Central memory CD8-positive, alpha-beta T cell (primary cell): ENCODE measurements around the gene IL1RAP.
"Not testable (repeated sequence)": the region's sequence is repeated elsewhere in the genome, so short reads cannot be mapped to it uniquely, and the experiment has no call there.

ENCODE experiments used
- ATAC-seq: fragments of 150-1000 bp; cut with Tn5 transposase; replicated peaks from 2 replicates; pipeline ENCODE4 v1.10.0; 2022; ENCODE audit warnings: mild to moderate bottlenecking, moderate FRiP score, moderate number of reproducible peaks; ENCODE audit not compliant: poor library complexity, severe bottlenecking; ENCODE audit errors: extremely low read depth
- DNase-seq, 2 donors: peaks; one replicate each; pipeline ENCODE4 v3.0.0; 2021; ENCODE audit warnings: low spot score in 2 of 2
- H3K27ac Mint-ChIP-seq: one replicate; pipeline ENCODE4 v1.8.0; 2022; ENCODE audit warnings: low read depth, mild to moderate bottlenecking, moderate library complexity, mixed read lengths
- H3K27me3 Mint-ChIP-seq: one replicate; pipeline ENCODE4 v1.8.0; 2022; ENCODE audit warnings: mixed read lengths
- H3K36me3 Mint-ChIP-seq: one replicate; pipeline ENCODE4 v1.8.0; 2022; ENCODE audit warnings: mild to moderate bottlenecking, moderate library complexity, mixed read lengths; ENCODE audit not compliant: insufficient read depth
- H3K4me1 Mint-ChIP-seq: one replicate; pipeline ENCODE4 v1.8.0; 2022; ENCODE audit warnings: mixed read lengths
- H3K4me3 Mint-ChIP-seq: one replicate; pipeline ENCODE4 v1.8.0; 2022; ENCODE audit warnings: mild to moderate bottlenecking, moderate library complexity, mixed read lengths
- H3K9me3 Mint-ChIP-seq: one replicate; pipeline ENCODE4 v1.8.0; 2022; ENCODE audit warnings: mixed read lengths

Gene IL1RAP

GRCh38 chr3:190642016-190642415 lies 128.1 kb downstream of the IL1RAP start:
- no peak for ATAC-seq
- Mint-ChIP-seq H3K27ac (no peak overlapping the region), H3K36me3 (peaks cover 2% of the 10 kb centered on the region), H3K4me3 (no peak overlapping the region), H3K27me3 (no peaks in the 10 kb centered on the region), H3K9me3 (no peaks in the 10 kb centered on the region), H3K4me1 (no peaks in the 10 kb centered on the region)
- no peak for DNase-seq

GRCh38 chr3:190644035-190644434 lies 130.2 kb downstream of the IL1RAP start:
- no peaks in the 10 kb centered on the region for H3K9me3 Mint-ChIP-seq
- peaks cover 2% of the 10 kb centered on the region for H3K36me3 Mint-ChIP-seq

GRCh38 chr3:190644766-190645165 lies 130.9 kb downstream of the IL1RAP start:
- DNase-seq: no peak
- no peaks in the 10 kb centered on the region for H3K9me3 Mint-ChIP-seq
- peaks cover 2% of the 10 kb centered on the region for H3K36me3 Mint-ChIP-seq
- no peak overlapping the region for H3K27ac Mint-ChIP-seq
- no peak overlapping the region for H3K4me3 Mint-ChIP-seq
- no peaks in the 10 kb centered on the region for H3K27me3 Mint-ChIP-seq
- no peak for ATAC-seq
- H3K4me1 Mint-ChIP-seq: no peaks in the 10 kb centered on the region

More at GRCh38 chr3:190644035-190644434, 130.2 kb downstream of the IL1RAP start:
- ATAC-seq (no peak), DNase-seq (no peak)
- no peaks in the 10 kb centered on the region for H3K27me3 Mint-ChIP-seq
- no peak overlapping the region for H3K4me3 Mint-ChIP-seq
- H3K4me1 Mint-ChIP-seq: no peaks in the 10 kb centered on the region
- no peak overlapping the region for H3K27ac Mint-ChIP-seq

GRCh38 chr3:190645932-190646460 lies 132.1 kb downstream of the IL1RAP start:
- no peaks in the 10 kb centered on the region for H3K9me3 Mint-ChIP-seq
- ATAC-seq (no peak), DNase-seq (no peak)
- no peaks in the 10 kb centered on the region for H3K27me3 Mint-ChIP-seq
- H3K4me3 Mint-ChIP-seq: no peak overlapping the region
- peaks cover 2% of the 10 kb centered on the region for H3K36me3 Mint-ChIP-seq
- H3K27ac Mint-ChIP-seq: no peak overlapping the region
- H3K4me1 Mint-ChIP-seq: no peaks in the 10 kb centered on the region

- Mint-ChIP-seq H3K27me3 (no peaks in the 10 kb centered on the region), H3K9me3 (no peaks in the 10 kb centered on the region), H3K4me1 (no peaks in the 10 kb centered on the region), H3K4me3 (no peak overlapping the region), H3K27ac (no peak overlapping the region), H3K36me3 (peaks cover 2% of the 10 kb centered on the region)
- no peak for DNase-seq
- no peak for ATAC-seq
Observed at GRCh38 chr3:190646996-190647395, 133.1 kb downstream of the IL1RAP start.

GRCh38 chr3:190655933-190656332 lies 142.0 kb downstream of the IL1RAP start:
- Mint-ChIP-seq H3K36me3 (peaks cover 1% of the 10 kb centered on the region), H3K27me3 (peaks cover 22% of the 10 kb centered on the region), H3K9me3 (no peaks in the 10 kb centered on the region), H3K27ac (no peak overlapping the region), H3K4me1 (no peaks in the 10 kb centered on the region), H3K4me3 (no peak overlapping the region)
- no peak for DNase-seq
- no peak for ATAC-seq

- H3K36me3 Mint-ChIP-seq: peaks cover 1% of the 10 kb centered on the region
- no peak overlapping the region for H3K27ac Mint-ChIP-seq
Observed at GRCh38 chr3:190658106-190658505, 144.2 kb downstream of the IL1RAP start.

GRCh38 chr3:190666821-190667220 lies 152.9 kb downstream of the IL1RAP start:
- DNase-seq (no peak), ATAC-seq (no peak)
- Mint-ChIP-seq H3K27ac (no peak overlapping the region), H3K9me3 (no peaks in the 10 kb centered on the region), H3K4me3 (no peak overlapping the region), H3K4me1 (no peaks in the 10 kb centered on the region), H3K36me3 (no peaks in the 10 kb centered on the region), H3K27me3 (peaks cover 15% of the 10 kb centered on the region)

More at GRCh38 chr3:190658106-190658505, 144.2 kb downstream of the IL1RAP start:
- Mint-ChIP-seq H3K9me3 (no peaks in the 10 kb centered on the region), H3K4me3 (no peak overlapping the region), H3K4me1 (no peaks in the 10 kb centered on the region), H3K27me3 (peaks cover 22% of the 10 kb centered on the region)
- ATAC-seq: no peak
- no peak for DNase-seq

GRCh38 chr3:190671658-190672057 lies 157.8 kb downstream of the IL1RAP start:
- H3K9me3 Mint-ChIP-seq: no peaks in the 10 kb centered on the region
- H3K27ac Mint-ChIP-seq: no peak overlapping the region
- DNase-seq (no peak), ATAC-seq (no peak)
- no peaks in the 10 kb centered on the region for H3K36me3 Mint-ChIP-seq
- H3K27me3 Mint-ChIP-seq: peaks cover 7% of the 10 kb centered on the region
- H3K4me3 Mint-ChIP-seq: no peak overlapping the region
- H3K4me1 Mint-ChIP-seq: no peaks in the 10 kb centered on the region

GRCh38 chr3:190673148-190673547 lies 159.3 kb downstream of the IL1RAP start:
- no peak overlapping the region for H3K27ac Mint-ChIP-seq
- DNase-seq (no peak), ATAC-seq (no peak)
- no peak overlapping the region for H3K4me3 Mint-ChIP-seq
- H3K4me1 Mint-ChIP-seq: no peaks in the 10 kb centered on the region
- no peaks in the 10 kb centered on the region for H3K27me3 Mint-ChIP-seq
- no peaks in the 10 kb centered on the region for H3K9me3 Mint-ChIP-seq
- no peaks in the 10 kb centered on the region for H3K36me3 Mint-ChIP-seq

GRCh38 chr3:190676481-190676880 lies 162.6 kb downstream of the IL1RAP start:
- H3K4me1 Mint-ChIP-seq: no peaks in the 10 kb centered on the region
- no peaks in the 10 kb centered on the region for H3K36me3 Mint-ChIP-seq
- DNase-seq (no peak), ATAC-seq (no peak)
- H3K27ac Mint-ChIP-seq: no peak overlapping the region
- peaks cover 6% of the 10 kb centered on the region for H3K27me3 Mint-ChIP-seq
- H3K9me3 Mint-ChIP-seq: no peaks in the 10 kb centered on the region
- no peak overlapping the region for H3K4me3 Mint-ChIP-seq

GRCh38 chr3:190677001-190677400 lies 163.1 kb downstream of the IL1RAP start:
- Mint-ChIP-seq H3K27ac (no peak overlapping the region), H3K9me3 (no peaks in the 10 kb centered on the region), H3K4me1 (no peaks in the 10 kb centered on the region), H3K4me3 (no peak overlapping the region), H3K27me3 (peaks cover 10% of the 10 kb centered on the region), H3K36me3 (no peaks in the 10 kb centered on the region)
- DNase-seq: no peak
- ATAC-seq: no peak

GRCh38 chr3:190677868-190678267 lies 164.0 kb downstream of the IL1RAP start:
- H3K27ac Mint-ChIP-seq: not testable (repeated sequence)

GRCh38 chr3:190680691-190681090 lies 166.8 kb downstream of the IL1RAP start:
- ATAC-seq (no peak), DNase-seq (no peak)
- no peaks in the 10 kb centered on the region for H3K36me3 Mint-ChIP-seq
- no peaks in the 10 kb centered on the region for H3K4me1 Mint-ChIP-seq
- no peak overlapping the region for H3K4me3 Mint-ChIP-seq
- no peaks in the 10 kb centered on the region for H3K9me3 Mint-ChIP-seq
- no peak overlapping the region for H3K27ac Mint-ChIP-seq
- peaks cover 10% of the 10 kb centered on the region for H3K27me3 Mint-ChIP-seq

More at GRCh38 chr3:190677868-190678267, 164.0 kb downstream of the IL1RAP start:
- not testable (repeated sequence) for ATAC-seq, DNase-seq, H3K4me3 Mint-ChIP-seq, H3K9me3 Mint-ChIP-seq, H3K4me1 Mint-ChIP-seq, H3K36me3 Mint-ChIP-seq
- peaks cover 10% of the 10 kb centered on the region for H3K27me3 Mint-ChIP-seq
